Measurements from ENCODE around the gene AMDHD2. TPM values are rescaled to one million over a fixed set of nuclear protein-coding genes. Genes with fewer than 3 reads are reported as not detected.

Gene AMDHD2
- total and polyA plus RNA-seq, 2 of the 13 experiments (the other 11 are each of a cell fraction or from before 2014, with no cell fraction given): 33.5 to 39.1 TPM

GRCh38 chr16:2531696-2532493, 11.7 kb downstream of the AMDHD2 start (continued):
- TF ChIP-seq MXD3 (CRISPR knock-in tag; IDR thresholded peaks at IDR 0.05) (peak; percentile 57; the same call in 1 of the 2 replicates), MXI1 (IDR thresholded peaks at IDR 0.05; ENCODE audit: borderline replicate concordance, low read depth, low read length) (peak; percentile 86; the same call in 2 of the 3 replicates), ATM (IDR thresholded peaks at IDR 0.05; ENCODE audit: borderline replicate concordance) (no peak), CSRNP2 (CRISPR knock-in tag; conservative IDR thresholded peaks at IDR 0.05; ENCODE audit: low read depth) (no peak), GMEB1 (CRISPR knock-in tag; IDR thresholded peaks at IDR 0.05; ENCODE audit: borderline replicate concordance) (peak; percentile 84), ZNF441 (CRISPR knock-in tag; IDR thresholded peaks at IDR 0.05; ENCODE audit: borderline replicate concordance) (peak; percentile 47; the same call in 1 of the 2 replicates), ARID2 (CRISPR knock-in tag; IDR thresholded peaks at IDR 0.05; ENCODE audit: borderline replicate concordance) (no peak), TBP (CRISPR knock-in tag; IDR thresholded peaks at IDR 0.05) (no peak), ZNF180 (CRISPR knock-in tag; IDR thresholded peaks at IDR 0.05; ENCODE audit: borderline replicate concordance, low read depth) (no peak), MLXIP (CRISPR knock-in tag; IDR thresholded peaks at IDR 0.05; ENCODE audit: borderline replicate concordance) (no peak), REPIN1 (CRISPR knock-in tag; IDR thresholded peaks at IDR 0.05; ENCODE audit: borderline replicate concordance, low read depth) (0 out of 2 replicates have a peak, but pooled peaks have one; percentile 34), ZKSCAN5 (CRISPR knock-in tag; IDR thresholded peaks at IDR 0.05) (no peak), RBM22 (optimal IDR thresholded peaks at IDR 0.05; ENCODE audit: low read length) (peak; percentile 91), SIN3B (IDR thresholded peaks at IDR 0.05; ENCODE audit: low read length) (no peak), YEATS4 (CRISPR knock-in tag; IDR thresholded peaks at IDR 0.05; ENCODE audit: borderline replicate concordance) (peak; percentile 74), ZNF672 (CRISPR knock-in tag; IDR thresholded peaks at IDR 0.05) (0 out of 2 replicates have a peak, but pooled peaks have one; percentile 21), ZKSCAN8 (CRISPR knock-in tag; IDR thresholded peaks at IDR 0.05; ENCODE audit: borderline replicate concordance) (no peak), ZSCAN25 (CRISPR knock-in tag; IDR thresholded peaks at IDR 0.05) (peak; percentile 85), ZNF484 (CRISPR knock-in tag; IDR thresholded peaks at IDR 0.05; ENCODE audit: borderline replicate concordance, low read depth) (no peak), JUNB (CRISPR knock-in tag; IDR thresholded peaks at IDR 0.05; ENCODE audit: borderline replicate concordance) (no peak), NCOA1 (CRISPR knock-in tag; IDR thresholded peaks at IDR 0.05) (no peak; the same call in 1 of the 2 replicates), ZNF136 (CRISPR knock-in tag; IDR thresholded peaks at IDR 0.05; ENCODE audit: low read depth) (0 out of 2 replicates have a peak, but pooled peaks have one; percentile 52), ZNF879 (CRISPR knock-in tag; IDR thresholded peaks at IDR 0.05) (0 out of 2 replicates have a peak, but pooled peaks have one; percentile 35)
